Measurements from ENCODE around the gene FCSK.

FCSK gene

DNA sequence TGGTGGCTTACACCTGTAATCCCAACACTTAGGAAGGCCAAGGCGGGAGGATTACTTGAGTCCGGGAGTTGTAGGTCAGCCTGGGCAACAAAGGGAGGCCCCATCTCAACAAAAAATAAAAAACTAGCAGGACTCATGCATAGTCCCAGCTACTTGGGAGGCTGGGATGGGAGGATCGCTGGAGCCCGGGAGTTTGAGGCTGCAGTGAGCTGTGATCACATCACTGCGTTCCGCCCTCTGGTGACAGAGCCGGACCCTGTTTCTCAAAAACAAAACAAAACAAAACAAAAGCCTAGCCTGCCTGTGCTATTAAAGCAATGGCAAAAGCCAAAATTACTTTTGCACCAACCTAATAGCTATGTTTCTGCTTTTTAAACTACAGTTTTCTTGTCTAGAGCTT, 1.5 kb downstream of the FCSK start:
- no peak for DNase-seq

GRCh38 chr16:70457446-70458166, 3.2 kb downstream of the FCSK start:
- no peak for DNase-seq

- no peak for DNase-seq
Measured at GRCh38 chr16:70460737-70461261, 6.4 kb downstream of the FCSK start.

- no peak for DNase-seq
Measured at GRCh38 chr16:70463235-70463634, 8.8 kb downstream of the FCSK start.

DNA sequence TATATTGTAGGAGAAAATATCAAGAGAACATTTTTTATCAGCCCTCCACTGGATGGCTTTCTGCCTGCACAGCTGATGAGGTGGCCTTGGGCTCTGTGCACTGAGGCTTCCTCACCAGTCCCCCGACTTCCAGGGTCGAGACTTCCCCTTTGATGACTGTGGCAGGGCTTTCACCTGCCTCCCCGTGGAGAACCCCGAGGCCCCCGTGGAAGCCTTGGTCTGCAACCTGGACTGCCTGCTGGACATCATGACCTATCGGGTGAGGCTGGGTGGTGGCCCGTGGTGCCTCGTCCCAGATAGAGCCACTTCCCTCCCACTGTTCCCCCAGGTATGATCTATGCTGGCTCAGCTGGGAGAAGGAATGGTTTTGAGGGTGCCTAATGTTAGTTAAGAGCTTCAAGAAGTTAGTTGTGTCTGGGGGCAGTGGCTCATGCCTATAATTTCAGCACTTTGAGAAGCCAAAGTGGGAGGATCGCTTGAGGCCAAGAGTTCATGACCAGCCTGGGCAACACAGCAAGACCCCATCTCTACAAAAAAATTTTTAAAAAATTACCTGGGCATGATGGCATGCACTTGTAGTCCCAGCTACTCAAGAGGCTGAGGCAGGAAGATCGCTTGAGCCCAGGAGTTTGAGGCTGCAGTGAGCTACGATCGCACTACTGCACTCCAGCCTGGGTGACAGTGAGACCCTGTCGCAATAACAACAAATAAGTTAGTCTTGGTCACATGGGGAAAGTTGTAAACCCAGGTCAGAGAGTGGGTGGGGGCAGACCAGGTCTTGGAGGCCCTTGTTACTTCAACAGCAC, 11.8 kb downstream of the FCSK start:
- no peak for DNase-seq

GRCh38 chr16:70466805-70467076, 12.3 kb downstream of the FCSK start:
- no peak for DNase-seq

- DNase-seq = no peak
Measured at GRCh38 chr16:70467113-70467512, 12.7 kb downstream of the FCSK start.

GRCh38 chr16:70467608-70468007, 13.2 kb downstream of the FCSK start:
- no peak for DNase-seq

- no peak for DNase-seq
Measured at GRCh38 chr16:70468776-70469525, 14.6 kb downstream of the FCSK start.

GRCh38 chr16:70470141-70470926, 15.9 kb downstream of the FCSK start:
- no peak for DNase-seq

- DNase-seq = no peak
Measured at GRCh38 chr16:70470927-70471341, 16.5 kb downstream of the FCSK start.

DNA sequence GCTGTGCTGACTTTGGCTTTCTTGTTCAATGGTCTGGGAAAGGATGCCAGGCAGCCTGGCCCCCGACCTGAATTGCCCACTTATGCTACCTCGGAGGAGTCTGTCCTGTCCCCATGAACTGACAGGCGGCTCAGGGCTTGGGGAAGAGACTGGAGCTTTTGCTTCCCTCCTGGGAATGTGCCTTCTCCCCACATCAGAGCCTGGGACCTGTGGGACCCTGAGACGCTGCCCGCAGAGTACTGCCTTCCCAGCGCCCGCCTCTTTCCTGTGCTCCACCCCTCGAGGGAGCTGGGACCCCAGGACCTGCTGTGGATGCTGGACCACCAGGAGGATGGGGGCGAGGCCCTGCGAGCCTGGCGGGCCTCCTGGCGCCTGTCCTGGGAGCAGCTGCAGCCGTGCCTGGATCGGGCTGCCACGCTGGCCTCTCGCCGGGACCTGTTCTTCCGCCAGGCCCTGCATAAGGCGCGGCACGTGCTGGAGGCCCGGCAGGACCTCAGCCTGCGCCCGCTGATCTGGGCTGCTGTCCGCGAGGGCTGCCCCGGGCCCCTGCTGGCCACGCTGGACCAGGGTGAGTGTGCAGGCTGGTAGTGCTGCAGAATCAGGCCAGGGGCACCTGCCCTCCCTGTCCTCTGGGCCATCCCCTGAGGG, 18.5 kb downstream of the FCSK start:
- no peak for DNase-seq

- no peak for DNase-seq
Measured at GRCh38 chr16:70473446-70474319, 19.3 kb downstream of the FCSK start.

GRCh38 chr16:70474320-70475053, 20.1 kb downstream of the FCSK start:
- no peak for DNase-seq

DNA sequence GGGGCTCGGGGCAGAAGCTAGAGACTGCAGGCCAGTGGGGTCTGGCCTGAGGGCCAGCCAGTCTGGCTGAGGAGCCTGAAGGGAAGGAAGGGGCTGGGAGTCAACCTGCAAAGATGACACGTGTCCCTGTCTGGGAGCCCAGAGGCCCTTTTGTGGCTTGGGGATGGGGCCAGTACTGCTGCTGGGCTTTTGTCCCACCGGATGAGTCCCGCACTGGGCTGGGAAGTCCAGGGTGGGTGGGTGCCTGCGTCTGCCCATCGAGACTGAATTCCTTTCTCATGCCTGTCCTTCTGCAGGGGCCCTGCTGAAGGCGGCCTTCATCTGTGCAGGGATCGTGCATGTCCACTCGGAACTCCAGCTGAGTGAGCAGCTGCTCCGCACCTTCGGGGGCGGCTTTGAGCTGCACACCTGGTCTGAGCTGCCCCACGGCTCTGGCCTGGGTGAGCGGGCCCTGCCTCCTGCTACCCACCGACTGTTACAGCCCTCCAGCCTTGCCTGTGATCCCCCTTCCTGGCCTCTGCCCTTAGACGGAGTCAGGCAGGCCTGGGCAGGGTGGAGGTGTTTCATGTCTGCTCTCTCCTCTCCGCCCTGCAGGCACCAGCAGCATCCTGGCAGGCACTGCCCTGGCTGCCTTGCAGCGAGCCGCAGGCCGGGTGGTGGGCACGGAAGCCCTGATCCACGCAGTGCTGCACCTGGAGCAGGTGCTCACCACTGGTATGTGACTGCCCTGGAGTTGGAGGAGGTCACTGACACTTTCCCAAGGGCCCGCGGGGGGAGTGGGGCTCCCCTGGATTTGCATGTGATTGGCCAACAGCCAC, 20.9 kb downstream of the FCSK start:
- DNase-seq = no peak

DNA sequence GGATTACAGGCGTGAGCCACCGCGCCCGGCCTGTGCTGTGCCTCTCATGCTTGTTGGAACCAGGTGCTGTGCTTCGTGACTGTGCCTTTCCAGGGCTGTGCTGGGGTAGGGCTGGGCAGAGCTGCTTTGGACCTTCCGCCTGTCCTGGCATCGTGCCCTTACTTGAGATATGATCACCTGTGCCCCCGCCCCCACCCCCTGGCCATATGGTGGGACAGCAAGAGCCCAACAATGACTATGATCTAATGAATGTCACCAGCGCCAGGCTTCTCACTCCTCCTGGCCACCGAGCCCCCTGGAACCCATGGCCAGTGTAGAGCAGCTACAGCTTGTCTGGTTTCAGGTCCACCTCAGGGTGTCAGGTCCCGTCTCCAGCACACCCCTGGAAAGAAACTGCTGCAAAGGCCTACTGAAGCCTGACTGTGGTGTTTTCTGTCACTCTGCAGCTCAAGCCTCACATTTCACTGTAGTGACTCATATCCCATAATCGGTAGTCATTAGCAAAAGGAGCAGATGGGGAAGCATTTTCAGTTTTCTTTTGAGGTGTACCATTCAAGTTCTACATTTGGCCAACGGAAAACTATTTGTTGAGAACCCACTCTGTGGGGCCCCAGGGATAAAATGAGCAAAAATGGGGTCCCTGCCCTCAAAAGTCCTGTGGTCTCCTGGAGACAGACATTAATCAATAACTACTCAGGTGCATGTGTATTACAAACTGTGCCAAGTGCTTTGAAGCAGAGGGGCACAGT, 22.1 kb downstream of the FCSK start:
- DNase-seq = peak; percentile 79

- DNase-seq = no peak
Measured at GRCh38 chr16:70478169-70478568, 23.8 kb downstream of the FCSK start.

GRCh38 chr16:70478912-70479341, 24.5 kb downstream of the FCSK start:
- DNase-seq = no peak

Measured in fibroblast of skin of abdomen (primary cell).